Spleen (tissue), 11 donors: ENCODE results near the gene APOL5. TPM values are rescaled to one million over a fixed set of nuclear protein-coding genes. Genes with fewer than 3 reads are reported as not detected.

ENCODE experiments used
- DNase-seq: peaks from one replicate; pipeline ENCODE4 v3.0.0-alpha.2; 2020
- H3K27ac ChIP-seq, 8 donors: fragments of 200-600 bp; sonication (generic) in 7 of 8; 1 replicate in 4 of 8; 2 replicates in 4 of 8; pipeline versions ENCODE4 v1.5.0 to v1.8.0; 2016 to 2021; ENCODE audit warnings: inconsistent platforms in 4 of 8, mild to moderate bottlenecking in 4 of 8, moderate library complexity in 1 of 8
- H3K27me3 ChIP-seq, 7 donors: fragments of 200-600 bp; sonication (generic) in 6 of 7; replicated peaks in 1 of 7; 1 replicate in 4 of 7; 2 replicates in 3 of 7; pipeline versions ENCODE4 v1.5.0 to v1.8.0; 2016 to 2021; ENCODE audit warnings: inconsistent platforms in 3 of 7, mild to moderate bottlenecking in 1 of 7
- H3K36me3 ChIP-seq, 6 donors: fragments of 200-600 bp; sonication (generic) in 5 of 6; 1 replicate in 4 of 6; 2 replicates in 2 of 6; pipeline versions ENCODE4 v1.5.0 to v1.8.0; 2016 to 2021; ENCODE audit warnings: inconsistent platforms in 2 of 6
- H3K4me1 ChIP-seq, 6 donors: fragments of 200-600 bp; sonication (generic) in 5 of 6; 1 replicate in 3 of 6; 2 replicates in 3 of 6; pipeline versions ENCODE4 v1.5.0 to v1.8.0; 2016 to 2021; ENCODE audit warnings: inconsistent platforms in 3 of 6
- H3K4me3 ChIP-seq, 8 donors: fragments of 200-600 bp; sonication (generic) in 7 of 8; 1 replicate in 4 of 8; 2 replicates in 4 of 8; pipeline versions ENCODE4 v1.5.0 to v1.8.0; 2016 to 2021; ENCODE audit warnings: inconsistent platforms in 4 of 8, mild to moderate bottlenecking in 4 of 8, moderate library complexity in 2 of 8
- H3K9me3 ChIP-seq, 8 donors: fragments of 200-600 bp; sonication (generic) in 7 of 8; 1 replicate in 4 of 8; 2 replicates in 4 of 8; pipeline versions ENCODE4 v1.5.0 to v1.8.0; 2016 to 2021; ENCODE audit warnings: inconsistent platforms in 4 of 8
- CTCF ChIP-seq, 11 experiments: fragments of 200-600 bp in 7 of 11; fragments of 450-650 bp in 4 of 11; sonication (generic) in 4 of 11; IDR thresholded peaks in 8 of 11; conservative IDR thresholded peaks in 3 of 11; 1 replicate in 7 of 11; 2 replicates in 4 of 11; pipeline versions ENCODE4 v1.4.0 to v1.8.0; 2016 to 2021; ENCODE audit warnings: antibody characterized with exemption in 11 of 11, inconsistent platforms in 4 of 11, mild to moderate bottlenecking in 1 of 11
- POLR2A ChIP-seq, 3 donors: fragments of 450-650 bp; IDR thresholded peaks; one replicate each; pipeline ENCODE4 v1.5.1; 2017; ENCODE audit warnings: antibody characterized with exemption in 3 of 3, mild to moderate bottlenecking in 1 of 3
- POLR2AphosphoS5 ChIP-seq, 3 donors: sonication (generic); formaldehyde crosslinking; IDR thresholded peaks; one replicate each; pipeline ENCODE4 v1.5.1; 2017; ENCODE audit warnings: antibody characterized with exemption in 3 of 3
- WGBS, 5 donors: extraction: QIAGEN DNeasy Blood & Tissue Kit in 3 of 5; methylation state at CpG; one replicate each; pipeline versions ENCODE4 v1.1.5 to v1.1.7; 2013 to 2018; 5-methylcytosine and 5-hydroxymethylcytosine counted together
- intact Hi-C: fragments of 100-400 bp; cut with DNase I; formaldehyde crosslinking; loops from one replicate; pipeline ENCODE4 v1.15.0; 2023; ENCODE audit warnings: low total_unique reads
- polyA plus RNA-seq, 3 donors: library from polyadenylated mRNA; stranded (reverse); fragments of 200-250 nt; gene quantifications; one replicate each; pipeline ENCODE4 v1.2.1, GENCODE V29; 2013
- total RNA-seq, 7 donors: library from RNA; depleted of rRNA in 3 of 7; stranded (reverse); fragments of >200 nt in 3 of 7; fragmentation: NEBNext Ultra II Directional in 4 of 7; extraction: Animal tissue kit (Norgen Biotek cat#: 25700) in 4 of 7; gene quantifications; one replicate each; pipeline versions ENCODE4 v1.1.0 to v1.2.1, GENCODE V29; 2016 to 2021
- donor health status: healthy with polysubstance abuse.
- donor health status: DM: no; HTN: no; CAD: no; lungs with moderate emphysema.
- donor health status: DM: no; HTN: no; CAD: no.
- donor health status: Bipolar disorder and iron deficiency.
- donor health status: healthy.
- donor health status: DM: no; HTN: no; CAD: no.
- donor health status: DM: yes; HTN: yes; CAD: no.

Gene APOL5
- total and polyA plus RNA-seq, 10 donors, result not detected

- Histone ChIP-seq H3K27ac (no peak overlapping the region), H3K27me3 (peaks cover 0 to 75% (median 0%) of the 10 kb centered on the region in 7 donors), H3K4me3 (no peak overlapping the region), H3K9me3 (no peaks in the 10 kb centered on the region), H3K4me1 (peaks cover 0 to 8% (median 0%) of the 10 kb centered on the region in 6 donors), H3K36me3 (peaks cover 0 to 9% (median 0%) of the 10 kb centered on the region in 6 donors)
- intact Hi-C loops, result no loop called here
- 81 to 95% (median 88%) methylated on average over 1 of the region's 1 CpG for WGBS, 5 donors
- DNase-seq, result no peak
- TF ChIP-seq POLR2A (IDR thresholded peaks at IDR 0.05), result no peak
- TF ChIP-seq CTCF (IDR thresholded peaks at IDR 0.05 in 8 of 11, conservative IDR thresholded peaks at IDR 0.05 in 3 of 11), result no peak
- no peak for TF ChIP-seq POLR2AphosphoS5 (IDR thresholded peaks at IDR 0.05)
Observed at GRCh38 chr22:35740616-35741015, 22.9 kb downstream of the APOL5 start.

GRCh38 chr22:35742342-35743100 lies 24.8 kb downstream of the APOL5 start:
- intact Hi-C loops, result no loop called here
- Histone ChIP-seq H3K9me3 (no peaks in the 10 kb centered on the region), H3K36me3 (peaks cover 0 to 17% (median 0%) of the 10 kb centered on the region in 6 donors), H3K27me3 (peaks cover 0 to 79% (median 0%) of the 10 kb centered on the region in 7 donors), H3K27ac (peak overlapping the region in 4 of 8 donors; percentile 5 to 27 (median 24)), H3K4me1 (peaks cover 0 to 8% (median 0%) of the 10 kb centered on the region in 6 donors), H3K4me3 (no peak overlapping the region)
- WGBS, 5 donors, result 80 to 93% (median 89%) methylated on average over 9 of the region's 9 CpGs
- TF ChIP-seq POLR2A (IDR thresholded peaks at IDR 0.05), result no peak
- no peak for TF ChIP-seq CTCF (IDR thresholded peaks at IDR 0.05 in 8 of 11, conservative IDR thresholded peaks at IDR 0.05 in 3 of 11)
- no peak for TF ChIP-seq POLR2AphosphoS5 (IDR thresholded peaks at IDR 0.05)
- no peak for DNase-seq

- peaks cover 0 to 17% (median 0%) of the 10 kb centered on the region in 6 donors for H3K36me3 ChIP-seq
- peaks cover 0 to 79% (median 0%) of the 10 kb centered on the region in 7 donors for H3K27me3 ChIP-seq
- 80 to 93% (median 87%) methylated on average over 6 of the region's 6 CpGs for WGBS, 5 donors
- intact Hi-C loops, result no loop called here
- H3K4me3 ChIP-seq, result no peak overlapping the region
- H3K9me3 ChIP-seq, result no peaks in the 10 kb centered on the region
- peak overlapping the region in 1 of 8 donors; percentile 26 for H3K27ac ChIP-seq
- no peak for DNase-seq
- no peak for TF ChIP-seq POLR2A (IDR thresholded peaks at IDR 0.05)
- TF ChIP-seq CTCF (IDR thresholded peaks at IDR 0.05 in 8 of 11, conservative IDR thresholded peaks at IDR 0.05 in 3 of 11), result no peak
- no peak for TF ChIP-seq POLR2AphosphoS5 (IDR thresholded peaks at IDR 0.05)
- peaks cover 0 to 8% (median 0%) of the 10 kb centered on the region in 6 donors for H3K4me1 ChIP-seq
Observed at GRCh38 chr22:35743326-35743860, 25.7 kb downstream of the APOL5 start.

- Histone ChIP-seq H3K4me3 (no peak overlapping the region), H3K27me3 (peaks cover 0 to 80% (median 0%) of the 10 kb centered on the region in 7 donors), H3K9me3 (no peaks in the 10 kb centered on the region), H3K36me3 (peaks cover 0 to 17% (median 0%) of the 10 kb centered on the region in 6 donors), H3K4me1 (peaks cover 0 to 20% (median 4%) of the 10 kb centered on the region in 6 donors), H3K27ac (no peak overlapping the region)
- WGBS, 5 donors, result 92 to 95% (median 94%) methylated on average over 9 of the region's 9 CpGs
- intact Hi-C loops, result no loop called here
- TF ChIP-seq POLR2A (IDR thresholded peaks at IDR 0.05), result no peak
- TF ChIP-seq CTCF (IDR thresholded peaks at IDR 0.05 in 8 of 11, conservative IDR thresholded peaks at IDR 0.05 in 3 of 11), result no peak
- TF ChIP-seq POLR2AphosphoS5 (IDR thresholded peaks at IDR 0.05), result no peak
- no peak for DNase-seq
Observed at GRCh38 chr22:35746248-35746647, 28.6 kb downstream of the APOL5 start.
